ENCODE measurements around the gene ABLIM1. TPM values are rescaled to one million over a fixed set of nuclear protein-coding genes. Genes with fewer than 3 reads are reported as not detected.

ABLIM1 gene
- total RNA-seq, 2 donors from 2014 or later = 359 to 404 TPM

DNA sequence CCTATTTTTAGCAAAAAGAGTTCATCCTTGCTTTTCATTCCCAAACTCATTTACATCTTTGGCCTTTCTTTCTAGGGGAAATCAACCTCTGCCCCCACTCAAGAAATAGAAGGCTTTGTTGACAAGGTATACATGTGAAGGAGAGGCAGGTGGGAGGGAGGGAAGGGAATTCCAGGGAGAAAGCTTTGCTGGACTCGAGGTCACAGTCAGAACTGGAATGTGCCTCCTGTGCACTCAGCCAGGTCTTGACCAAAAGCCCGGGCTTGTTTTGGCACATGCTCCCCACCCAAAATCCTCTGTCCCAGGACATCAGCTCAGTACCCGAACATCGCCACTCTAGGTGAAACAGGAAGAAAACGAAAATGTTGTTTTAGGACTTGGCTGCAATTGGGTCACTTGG, 61.3 kb downstream of the ABLIM1 start:
- TF ChIP-seq, protein P1, sequence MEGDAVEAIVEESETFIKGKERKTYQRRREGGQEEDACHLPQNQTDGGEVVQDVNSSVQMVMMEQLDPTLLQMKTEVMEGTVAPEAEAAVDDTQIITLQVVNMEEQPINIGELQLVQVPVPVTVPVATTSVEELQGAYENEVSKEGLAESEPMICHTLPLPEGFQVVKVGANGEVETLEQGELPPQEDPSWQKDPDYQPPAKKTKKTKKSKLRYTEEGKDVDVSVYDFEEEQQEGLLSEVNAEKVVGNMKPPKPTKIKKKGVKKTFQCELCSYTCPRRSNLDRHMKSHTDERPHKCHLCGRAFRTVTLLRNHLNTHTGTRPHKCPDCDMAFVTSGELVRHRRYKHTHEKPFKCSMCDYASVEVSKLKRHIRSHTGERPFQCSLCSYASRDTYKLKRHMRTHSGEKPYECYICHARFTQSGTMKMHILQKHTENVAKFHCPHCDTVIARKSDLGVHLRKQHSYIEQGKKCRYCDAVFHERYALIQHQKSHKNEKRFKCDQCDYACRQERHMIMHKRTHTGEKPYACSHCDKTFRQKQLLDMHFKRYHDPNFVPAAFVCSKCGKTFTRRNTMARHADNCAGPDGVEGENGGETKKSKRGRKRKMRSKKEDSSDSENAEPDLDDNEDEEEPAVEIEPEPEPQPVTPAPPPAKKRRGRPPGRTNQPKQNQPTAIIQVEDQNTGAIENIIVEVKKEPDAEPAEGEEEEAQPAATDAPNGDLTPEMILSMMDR (IDR thresholded peaks at IDR 0.05) = no peak
- Histone ChIP-seq H3K27ac (peak overlapping the region in 1 of 2 donors; percentile 13), H3K36me3 (peaks cover 28% of the 10 kb centered on the region), H3K4me1 (peaks cover 0 to 30% of the 10 kb centered on the region in 2 donors), H3K9me3 (no peaks in the 10 kb centered on the region), H3K4me3 (no peak overlapping the region), H3K27me3 (no peaks in the 10 kb centered on the region)
- no peak for DNase-seq (ENCODE audit: low spot score)

DNA sequence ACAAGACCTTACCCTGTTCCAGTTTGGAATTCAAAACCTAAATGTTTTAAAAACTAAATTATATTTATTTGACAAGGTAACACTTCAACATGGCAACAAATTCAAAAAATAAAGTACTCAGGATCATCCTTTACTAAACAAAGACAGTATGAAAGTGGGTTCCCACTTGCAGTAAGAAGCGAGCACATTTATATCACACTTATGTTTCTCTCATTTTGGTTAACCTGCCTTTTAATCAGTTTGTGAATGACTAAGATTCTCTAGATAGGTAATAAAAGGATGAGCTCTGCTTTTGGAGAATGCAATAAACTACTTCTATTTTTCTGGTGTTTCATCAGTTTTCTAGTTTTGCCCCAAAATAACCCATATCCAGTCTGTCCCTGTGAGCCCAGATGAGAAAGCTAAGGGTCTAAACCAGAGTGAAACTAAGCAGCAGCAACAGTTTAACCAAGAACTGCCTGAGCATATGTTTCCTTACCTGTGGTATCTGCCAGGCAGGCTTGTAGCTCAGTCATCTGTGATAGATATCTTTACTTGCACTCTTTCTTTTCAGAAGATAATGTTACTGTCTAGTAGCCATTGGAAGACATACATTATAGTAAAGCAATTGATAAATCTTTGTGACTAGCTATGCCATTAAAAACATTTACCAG, 64.1 kb downstream of the ABLIM1 start:
- Histone ChIP-seq H3K27ac (peak overlapping the region in 1 of 2 donors; percentile 40), H3K4me3 (no peak overlapping the region), H3K4me1 (peaks cover 0 to 30% of the 10 kb centered on the region in 2 donors), H3K9me3 (no peaks in the 10 kb centered on the region), H3K36me3 (peaks cover 11% of the 10 kb centered on the region), H3K27me3 (no peaks in the 10 kb centered on the region)
- no peak for DNase-seq (ENCODE audit: low spot score)
- TF ChIP-seq, protein P1 (IDR thresholded peaks at IDR 0.05) = no peak

DNA sequence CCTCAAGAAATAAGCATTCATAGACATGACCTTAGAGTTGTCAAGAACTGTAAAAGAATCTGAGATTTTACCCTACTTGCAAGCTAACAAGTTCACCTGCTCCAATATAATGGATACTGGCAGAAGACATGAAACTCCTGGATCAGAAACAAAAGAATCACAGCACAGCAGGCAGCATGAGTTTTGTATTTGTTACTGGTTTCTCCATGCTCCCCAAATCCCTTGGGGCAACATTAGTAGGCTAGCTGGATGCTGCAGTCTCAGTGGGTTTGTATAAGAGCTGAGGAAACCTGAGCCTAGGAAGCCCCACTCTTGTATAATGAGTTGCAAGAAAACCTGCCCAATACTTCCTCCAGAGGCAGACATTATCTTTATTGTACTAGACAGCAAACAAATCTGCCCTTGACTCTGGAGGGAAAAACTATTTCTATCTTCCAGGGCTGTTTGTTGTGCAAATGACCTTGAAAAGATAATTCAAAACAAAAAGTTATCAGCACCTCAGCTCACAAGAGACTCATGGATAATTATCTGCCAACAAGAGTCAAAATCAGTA, 64.8 kb downstream of the ABLIM1 start:
- H3K4me3 ChIP-seq = no peak overlapping the region
- H3K27me3 ChIP-seq = no peaks in the 10 kb centered on the region
- no peaks in the 10 kb centered on the region for H3K9me3 ChIP-seq
- H3K4me1 ChIP-seq = peaks cover 0 to 30% of the 10 kb centered on the region in 2 donors
- DNase-seq (ENCODE audit: low spot score) = no peak
- H3K36me3 ChIP-seq = peaks cover 11% of the 10 kb centered on the region
- TF ChIP-seq, protein P1 (IDR thresholded peaks at IDR 0.05) = no peak
- H3K27ac ChIP-seq = peak overlapping the region in 1 of 2 donors; percentile 40

DNA sequence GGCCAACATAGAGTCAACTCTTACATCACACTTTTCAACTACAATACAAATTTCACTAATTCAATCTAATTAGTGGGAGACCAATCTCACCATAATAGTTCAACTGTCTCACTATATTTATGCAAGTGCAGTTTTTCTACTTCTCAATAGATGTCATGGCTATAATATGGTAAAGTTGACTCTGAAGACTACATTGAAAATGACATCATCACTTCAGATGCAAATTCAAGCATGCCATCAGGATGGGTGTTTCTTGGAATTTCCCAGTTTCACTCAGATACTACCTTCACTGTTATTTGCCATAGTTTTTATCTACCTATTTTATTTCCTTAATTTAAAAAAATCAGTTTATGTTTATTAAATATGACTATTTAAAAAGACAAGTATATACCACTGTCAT, 67.1 kb downstream of the ABLIM1 start:
- no peaks in the 10 kb centered on the region for H3K9me3 ChIP-seq
- H3K36me3 ChIP-seq = peaks cover 4% of the 10 kb centered on the region
- DNase-seq (ENCODE audit: low spot score) = no peak
- no peaks in the 10 kb centered on the region for H3K27me3 ChIP-seq
- H3K4me3 ChIP-seq = no peak overlapping the region
- H3K4me1 ChIP-seq = peaks cover 0 to 32% of the 10 kb centered on the region in 2 donors
- TF ChIP-seq, protein P1 (IDR thresholded peaks at IDR 0.05) = no peak
- H3K27ac ChIP-seq = no peak overlapping the region

DNA sequence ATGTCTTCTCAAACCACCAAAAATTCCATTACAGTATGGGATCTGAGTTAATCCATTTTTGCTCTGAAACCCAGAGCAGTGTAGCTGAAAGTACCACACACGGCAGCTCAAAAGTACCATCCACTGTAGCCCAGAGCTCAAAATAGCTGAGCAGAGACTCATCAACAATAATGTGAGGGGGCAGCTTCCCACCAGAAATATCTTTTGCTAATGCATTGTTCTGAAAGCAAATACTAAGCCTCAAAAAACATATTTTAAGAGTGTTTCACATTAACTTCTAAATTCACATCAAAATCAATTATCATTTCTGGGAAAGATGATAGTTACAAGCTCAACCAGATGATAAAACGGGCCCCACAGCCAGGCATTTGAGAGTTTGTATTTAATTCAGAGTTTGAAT, 73.7 kb downstream of the ABLIM1 start:
- TF ChIP-seq, protein P1 (IDR thresholded peaks at IDR 0.05) = no peak
- H3K27ac ChIP-seq = peak overlapping the region in 1 of 2 donors; percentile 7
- no peaks in the 10 kb centered on the region for H3K9me3 ChIP-seq
- no peaks in the 10 kb centered on the region for H3K27me3 ChIP-seq
- no peak overlapping the region for H3K4me3 ChIP-seq
- peaks cover 0 to 48% of the 10 kb centered on the region in 2 donors for H3K4me1 ChIP-seq
- no peak for DNase-seq (ENCODE audit: low spot score)
- no peaks in the 10 kb centered on the region for H3K36me3 ChIP-seq
